COLO829 (cell line): ENCODE measurements around the gene HSPB3.
"Not testable (repeated sequence)": the region's sequence is repeated elsewhere in the genome, so short reads cannot be mapped to it uniquely, and the experiment has no call there.

Experiments used
- DNase-seq: peaks from one replicate; pipeline ENCODE4 v3.0.0; 2012; ENCODE audit warnings: low spot score

The HSPB3 gene

GRCh38 chr5:54457094-54457862 is 1.8 kb downstream of the HSPB3 start:
- DNase-seq: no peak

- DNase-seq: no peak
Measured at GRCh38 chr5:54458221-54458620, 2.7 kb downstream of the HSPB3 start.

- DNase-seq: no peak
Measured at GRCh38 chr5:54460181-54460919, 4.9 kb downstream of the HSPB3 start.

- no peak for DNase-seq
Measured at GRCh38 chr5:54462281-54462680, 6.8 kb downstream of the HSPB3 start.

GRCh38 chr5:54463713-54464112 is 8.2 kb downstream of the HSPB3 start:
- DNase-seq: no peak

GRCh38 chr5:54469622-54470021 is 14.1 kb downstream of the HSPB3 start:
- DNase-seq: no peak

- DNase-seq: no peak
Measured at GRCh38 chr5:54470128-54470527, 14.6 kb downstream of the HSPB3 start.

GRCh38 chr5:54470677-54471076 is 15.2 kb downstream of the HSPB3 start:
- no peak for DNase-seq

- DNase-seq: no peak
Measured at GRCh38 chr5:54471398-54471797, 15.9 kb downstream of the HSPB3 start.

GRCh38 chr5:54476682-54477081 is 21.2 kb downstream of the HSPB3 start:
- no peak for DNase-seq

GRCh38 chr5:54477941-54478478 is 22.5 kb downstream of the HSPB3 start:
- no peak for DNase-seq

- DNase-seq: no peak
Measured at GRCh38 chr5:54480296-54480695, 24.8 kb downstream of the HSPB3 start.

- DNase-seq: no peak
Measured at GRCh38 chr5:54484219-54484894, 28.9 kb downstream of the HSPB3 start.

- DNase-seq: not testable (repeated sequence)
Measured at GRCh38 chr5:54485659-54486058, 30.2 kb downstream of the HSPB3 start.

GRCh38 chr5:54489648-54489979 is 34.1 kb downstream of the HSPB3 start:
- not testable (repeated sequence) for DNase-seq

GRCh38 chr5:54491326-54491725 is 35.8 kb downstream of the HSPB3 start:
- DNase-seq: no peak

GRCh38 chr5:54492178-54492577 is 36.7 kb downstream of the HSPB3 start:
- peak; percentile 18 for DNase-seq

- DNase-seq: no peak
Measured at GRCh38 chr5:54495027-54495426, 39.5 kb downstream of the HSPB3 start.
